ENCODE data around the gene MTR.

Gene MTR

GRCh38 chr1:236938760-236939159 lies 143.7 kb downstream of the MTR start:
- Histone ChIP-seq H3K4me2 (ENCODE audit: low read depth, low read length, poor library complexity, severe bottlenecking) (no peak overlapping the region), H4K20me1 (ENCODE audit: low read depth, low read length) (no peaks in the 10 kb centered on the region), H3K9me2 (replicated peaks; ENCODE audit: insufficient read depth, low read length) (no peaks in the 10 kb centered on the region), H3F3A (ENCODE audit: insufficient read depth) (no peaks in the 10 kb centered on the region), H3K9me3 (ENCODE audit: insufficient read depth, low read length) (no peaks in the 10 kb centered on the region), H3K36me3 (ENCODE audit: low read length) (no peaks in the 10 kb centered on the region), H3K27me3 (ENCODE audit: low read length) (no peaks in the 10 kb centered on the region), H2AFZ (ENCODE audit: low read depth, low read length, severe bottlenecking) (no peak overlapping the region), H3K79me2 (ENCODE audit: insufficient read depth, low read length) (no peaks in the 10 kb centered on the region), H3K9ac (ENCODE audit: low read length) (no peak overlapping the region), H3K27ac (ENCODE audit: low read depth, low read length) (no peak overlapping the region), H3K4me3 (ENCODE audit: insufficient read depth, low read length, poor library complexity, severe bottlenecking) (no peak overlapping the region)
- TF ChIP-seq EZH2phosphoT487 (conservative IDR thresholded peaks at IDR 0.05; ENCODE audit: low read length) (no peak), CTCF (IDR thresholded peaks at IDR 0.05; ENCODE audit: insufficient read depth, low read length, poor library complexity, severe bottlenecking) (no peak)

- H4K20me1 ChIP-seq (ENCODE audit: low read depth, low read length), result no peaks in the 10 kb centered on the region
- TF ChIP-seq EZH2phosphoT487 (conservative IDR thresholded peaks at IDR 0.05; ENCODE audit: low read length), result no peak
- TF ChIP-seq CTCF (IDR thresholded peaks at IDR 0.05; ENCODE audit: insufficient read depth, low read length, poor library complexity, severe bottlenecking), result no peak
- no peak overlapping the region for H3K4me3 ChIP-seq (ENCODE audit: insufficient read depth, low read length, poor library complexity, severe bottlenecking)
- no peaks in the 10 kb centered on the region for H3K9me2 ChIP-seq (replicated peaks; ENCODE audit: insufficient read depth, low read length)
- no peaks in the 10 kb centered on the region for H3K9me3 ChIP-seq (ENCODE audit: insufficient read depth, low read length)
- H3F3A ChIP-seq (ENCODE audit: insufficient read depth), result no peaks in the 10 kb centered on the region
- no peaks in the 10 kb centered on the region for H3K36me3 ChIP-seq (ENCODE audit: low read length)
- H3K27ac ChIP-seq (ENCODE audit: low read depth, low read length), result no peak overlapping the region
- H3K9ac ChIP-seq (ENCODE audit: low read length), result no peak overlapping the region
- no peaks in the 10 kb centered on the region for H3K27me3 ChIP-seq (ENCODE audit: low read length)
- no peaks in the 10 kb centered on the region for H3K79me2 ChIP-seq (ENCODE audit: insufficient read depth, low read length)
- no peak overlapping the region for H3K4me2 ChIP-seq (ENCODE audit: low read depth, low read length, poor library complexity, severe bottlenecking)
- no peak overlapping the region for H2AFZ ChIP-seq (ENCODE audit: low read depth, low read length, severe bottlenecking)
These were observed 147.3 kb downstream of the MTR start for GRCh38 chr1:236942431-236942830.

- no peaks in the 10 kb centered on the region for H3K36me3 ChIP-seq (ENCODE audit: low read length)
- no peaks in the 10 kb centered on the region for H3K9me3 ChIP-seq (ENCODE audit: insufficient read depth, low read length)
- H3K9me2 ChIP-seq (replicated peaks; ENCODE audit: insufficient read depth, low read length), result no peaks in the 10 kb centered on the region
- H3K4me3 ChIP-seq (ENCODE audit: insufficient read depth, low read length, poor library complexity, severe bottlenecking), result no peak overlapping the region
- TF ChIP-seq CTCF (IDR thresholded peaks at IDR 0.05; ENCODE audit: insufficient read depth, low read length, poor library complexity, severe bottlenecking) (no peak), EZH2phosphoT487 (conservative IDR thresholded peaks at IDR 0.05; ENCODE audit: low read length) (no peak)
- no peaks in the 10 kb centered on the region for H4K20me1 ChIP-seq (ENCODE audit: low read depth, low read length)
- no peaks in the 10 kb centered on the region for H3K79me2 ChIP-seq (ENCODE audit: insufficient read depth, low read length)
- H3F3A ChIP-seq (ENCODE audit: insufficient read depth), result no peaks in the 10 kb centered on the region
- H3K4me2 ChIP-seq (ENCODE audit: low read depth, low read length, poor library complexity, severe bottlenecking), result no peak overlapping the region
- no peaks in the 10 kb centered on the region for H3K27me3 ChIP-seq (ENCODE audit: low read length)
- H3K9ac ChIP-seq (ENCODE audit: low read length), result no peak overlapping the region
- H3K27ac ChIP-seq (ENCODE audit: low read depth, low read length), result no peak overlapping the region
- no peak overlapping the region for H2AFZ ChIP-seq (ENCODE audit: low read depth, low read length, severe bottlenecking)
These were observed 149.5 kb downstream of the MTR start for GRCh38 chr1:236944556-236944955.

Data from SU-DHL-6 (cell line).